Measurements from ENCODE around the gene ERMARD.

Gene ERMARD

DNA sequence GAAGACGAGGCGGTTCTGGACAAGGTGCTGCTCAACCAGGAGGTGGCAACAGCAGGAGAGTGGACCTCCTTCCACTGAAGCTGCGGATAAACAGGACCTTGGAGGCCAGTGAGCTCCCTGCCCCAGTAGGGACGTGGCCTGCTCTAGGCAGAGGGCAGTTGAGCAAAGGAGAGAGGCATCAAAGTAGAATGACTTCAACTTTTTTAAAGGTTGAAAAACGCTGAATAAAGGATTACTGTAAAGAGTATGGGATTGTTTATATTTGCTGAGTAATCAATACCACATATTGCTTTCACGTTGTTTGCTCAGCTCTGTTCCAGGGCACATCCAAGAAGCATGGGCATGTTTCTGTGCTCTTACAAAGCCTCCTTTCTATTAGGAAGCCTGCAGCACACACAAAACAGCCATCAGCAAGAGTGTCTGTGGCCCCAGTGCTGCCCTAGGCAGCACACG lies 48.1 kb downstream of the ERMARD start:
- H3K9ac ChIP-seq (ENCODE audit: insufficient read length): no peak overlapping the region
- no peak overlapping the region for H3K27ac ChIP-seq
- no peak overlapping the region for H3K4me3 ChIP-seq
- no peaks in the 10 kb centered on the region for H3K9me3 ChIP-seq (ENCODE audit: low read depth, low read length)
- no peaks in the 10 kb centered on the region for H3K36me3 ChIP-seq (ENCODE audit: insufficient read depth, low read length)
- TF ChIP-seq FOXP2 (optimal IDR thresholded peaks at IDR 0.05; ENCODE audit: control extremely low read depth, extremely low read length, insufficient read depth): no peak
- no peak for TF ChIP-seq POLR2AphosphoS5 (IDR thresholded peaks at IDR 0.05; ENCODE audit: borderline replicate concordance, low read depth, low read length)
- DNase-seq (ENCODE audit: low read depth, low spot score): no peak

DNA sequence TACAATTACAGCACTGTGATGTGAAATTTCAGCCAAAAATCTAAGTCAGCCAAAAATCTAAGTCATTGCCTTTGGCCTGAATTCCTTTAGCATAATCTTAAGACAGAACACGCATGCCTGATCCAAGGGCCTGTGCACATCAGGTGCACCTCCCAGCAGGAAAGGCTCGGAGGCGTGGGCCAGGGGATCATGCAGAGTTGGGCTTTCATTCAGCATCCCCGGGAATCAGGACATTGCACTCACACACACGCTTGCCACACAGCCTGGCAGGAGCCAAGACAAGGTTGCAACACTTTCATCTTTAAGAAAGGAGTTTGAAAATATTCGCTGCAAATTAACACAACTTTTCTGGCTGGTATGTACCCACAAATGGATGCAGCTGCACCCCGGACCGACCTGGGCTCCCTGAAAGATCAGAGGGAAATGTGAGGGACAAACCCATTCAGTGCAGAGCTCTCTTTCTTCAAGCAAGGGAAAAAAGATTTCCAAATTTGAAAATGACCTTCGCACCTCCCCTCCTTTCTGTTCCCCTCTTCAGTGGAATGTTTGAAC lies 48.8 kb downstream of the ERMARD start:
- TF ChIP-seq EZH2 (IDR thresholded peaks at IDR 0.05): no peak
- TF ChIP-seq FOXP2 (optimal IDR thresholded peaks at IDR 0.05; ENCODE audit: control extremely low read depth, extremely low read length, insufficient read depth): no peak
- TF ChIP-seq POLR2AphosphoS5 (IDR thresholded peaks at IDR 0.05; ENCODE audit: borderline replicate concordance, low read depth, low read length): no peak

DNA sequence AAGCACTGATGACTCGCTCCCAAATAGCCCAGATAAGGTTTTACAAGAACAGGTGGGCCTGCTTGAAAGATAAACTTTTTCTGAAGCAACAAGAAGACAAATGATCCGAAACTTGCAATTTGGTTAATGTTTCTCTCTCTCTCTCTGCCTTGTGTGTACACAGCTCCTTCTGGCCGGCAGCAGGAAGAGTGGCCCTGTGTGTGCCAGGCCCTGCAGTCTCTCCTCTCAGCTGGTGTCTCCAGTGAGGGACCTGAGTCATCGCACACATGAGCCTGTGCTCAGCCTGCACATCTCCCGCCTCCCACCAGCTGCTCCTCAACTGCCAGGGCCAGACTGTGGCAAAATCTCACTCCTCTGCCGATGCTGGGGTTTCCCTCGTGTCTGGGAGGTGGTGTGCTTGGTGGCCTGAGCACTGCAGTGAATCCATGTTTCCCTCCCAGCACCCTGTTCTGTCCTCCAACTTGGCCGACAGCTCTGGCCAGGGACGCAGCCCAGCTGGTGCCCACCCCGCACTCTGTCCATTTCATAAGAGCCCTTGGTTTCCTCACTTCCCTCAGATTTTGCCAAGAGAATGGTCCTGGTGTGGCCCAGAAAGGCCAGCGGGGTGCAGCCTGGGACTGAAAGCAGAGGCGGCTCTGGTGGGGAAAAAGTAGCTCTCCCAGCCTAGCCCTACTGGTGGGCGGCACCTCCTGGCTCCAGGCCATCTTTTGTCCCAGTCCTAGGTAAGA lies 49.4 kb downstream of the ERMARD start:
- Histone ChIP-seq H3K36me3 (ENCODE audit: insufficient read depth, low read length) (no peaks in the 10 kb centered on the region), H3K9ac (ENCODE audit: insufficient read length) (no peak overlapping the region), H3K27ac (no peak overlapping the region), H3K4me3 (no peak overlapping the region), H3K9me3 (ENCODE audit: low read depth, low read length) (no peaks in the 10 kb centered on the region)
- TF ChIP-seq POLR2AphosphoS5 (IDR thresholded peaks at IDR 0.05; ENCODE audit: borderline replicate concordance, low read depth, low read length) (no peak), EZH2 (IDR thresholded peaks at IDR 0.05) (no peak), FOXP2 (optimal IDR thresholded peaks at IDR 0.05; ENCODE audit: control extremely low read depth, extremely low read length, insufficient read depth) (no peak)
- no peak for DNase-seq (ENCODE audit: low read depth, low spot score)

More for the DNA sequence above, 48.8 kb downstream of the ERMARD start:
- H3K4me3 ChIP-seq: no peak overlapping the region
- no peaks in the 10 kb centered on the region for H3K9me3 ChIP-seq (ENCODE audit: low read depth, low read length)
- H3K27ac ChIP-seq: no peak overlapping the region
- no peaks in the 10 kb centered on the region for H3K36me3 ChIP-seq (ENCODE audit: insufficient read depth, low read length)
- no peak for DNase-seq (ENCODE audit: low read depth, low spot score)
- no peak overlapping the region for H3K9ac ChIP-seq (ENCODE audit: insufficient read length)

DNA sequence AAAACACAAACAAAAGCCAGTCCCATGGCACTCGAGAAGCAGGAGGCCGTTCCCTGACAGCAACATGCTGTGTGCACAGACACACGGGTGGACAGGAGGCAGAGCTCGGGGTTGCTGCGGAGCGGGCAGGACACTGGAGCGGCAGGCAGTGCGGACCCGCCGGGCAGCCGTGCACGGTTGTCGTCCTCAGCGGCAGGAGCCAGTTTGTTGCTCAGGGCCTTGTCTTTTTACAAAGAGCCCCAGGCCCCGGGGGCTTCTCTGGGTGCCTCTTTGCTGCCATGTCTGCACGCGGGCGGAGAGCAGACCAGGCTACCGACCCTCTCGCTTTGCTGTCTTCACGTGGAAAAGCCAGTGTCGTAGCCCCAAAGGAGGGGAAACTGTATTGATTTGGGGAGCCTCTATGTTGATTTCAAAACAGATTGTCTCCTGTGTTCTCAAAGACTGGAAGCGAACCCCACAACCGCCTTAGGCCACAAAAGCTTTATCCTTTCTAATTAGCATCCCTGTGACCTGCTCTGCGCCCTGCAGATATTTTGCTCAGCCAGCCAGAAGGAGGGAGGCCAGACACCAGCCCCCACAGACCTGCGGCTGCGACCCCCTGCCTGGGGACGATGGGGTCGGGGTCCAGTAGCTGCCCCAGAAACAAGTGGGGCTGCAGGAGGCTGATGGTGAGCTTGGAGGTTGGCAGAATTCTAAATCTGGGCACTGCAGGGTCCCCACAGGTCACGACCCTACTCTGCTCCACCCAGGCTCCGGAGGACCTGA lies 50.2 kb downstream of the ERMARD start:
- H3K36me3 ChIP-seq (ENCODE audit: insufficient read depth, low read length): no peaks in the 10 kb centered on the region
- no peak for DNase-seq (ENCODE audit: low read depth, low spot score)
- H3K4me3 ChIP-seq: no peak overlapping the region
- H3K9ac ChIP-seq (ENCODE audit: insufficient read length): no peak overlapping the region
- no peak for TF ChIP-seq POLR2AphosphoS5 (IDR thresholded peaks at IDR 0.05; ENCODE audit: borderline replicate concordance, low read depth, low read length)
- no peak for TF ChIP-seq FOXP2 (optimal IDR thresholded peaks at IDR 0.05; ENCODE audit: control extremely low read depth, extremely low read length, insufficient read depth)
- no peak for TF ChIP-seq EZH2 (IDR thresholded peaks at IDR 0.05)
- H3K27ac ChIP-seq: no peak overlapping the region
- no peaks in the 10 kb centered on the region for H3K9me3 ChIP-seq (ENCODE audit: low read depth, low read length)

DNA sequence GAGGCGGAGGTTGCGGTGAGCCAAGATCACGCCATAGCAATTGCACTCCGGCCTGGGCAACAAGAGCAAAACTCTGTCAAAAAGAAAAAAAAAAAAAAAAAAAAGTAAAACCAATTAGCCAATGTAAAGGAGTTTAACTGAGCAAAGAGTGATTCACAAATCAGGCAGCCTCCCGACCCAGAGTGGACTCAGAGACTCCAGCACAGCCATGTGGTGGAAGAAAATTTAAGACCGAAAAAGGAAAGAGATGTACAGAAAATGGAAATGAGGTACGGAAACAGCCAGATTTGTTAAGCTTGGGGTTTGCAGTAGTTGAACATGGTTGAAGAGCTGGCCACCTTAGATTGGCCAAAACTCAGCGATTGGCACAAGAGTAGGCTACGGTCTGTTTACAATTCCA lies 51.4 kb downstream of the ERMARD start:
- H3K27ac ChIP-seq: no peak overlapping the region
- no peak overlapping the region for H3K4me3 ChIP-seq
- TF ChIP-seq FOXP2 (optimal IDR thresholded peaks at IDR 0.05; ENCODE audit: control extremely low read depth, extremely low read length, insufficient read depth) (no peak), POLR2AphosphoS5 (IDR thresholded peaks at IDR 0.05; ENCODE audit: borderline replicate concordance, low read depth, low read length) (no peak), EZH2 (IDR thresholded peaks at IDR 0.05) (no peak)
- no peak for DNase-seq (ENCODE audit: low read depth, low spot score)
- H3K9me3 ChIP-seq (ENCODE audit: low read depth, low read length): no peaks in the 10 kb centered on the region
- H3K36me3 ChIP-seq (ENCODE audit: insufficient read depth, low read length): no peaks in the 10 kb centered on the region
- no peak overlapping the region for H3K9ac ChIP-seq (ENCODE audit: insufficient read length)

DNA sequence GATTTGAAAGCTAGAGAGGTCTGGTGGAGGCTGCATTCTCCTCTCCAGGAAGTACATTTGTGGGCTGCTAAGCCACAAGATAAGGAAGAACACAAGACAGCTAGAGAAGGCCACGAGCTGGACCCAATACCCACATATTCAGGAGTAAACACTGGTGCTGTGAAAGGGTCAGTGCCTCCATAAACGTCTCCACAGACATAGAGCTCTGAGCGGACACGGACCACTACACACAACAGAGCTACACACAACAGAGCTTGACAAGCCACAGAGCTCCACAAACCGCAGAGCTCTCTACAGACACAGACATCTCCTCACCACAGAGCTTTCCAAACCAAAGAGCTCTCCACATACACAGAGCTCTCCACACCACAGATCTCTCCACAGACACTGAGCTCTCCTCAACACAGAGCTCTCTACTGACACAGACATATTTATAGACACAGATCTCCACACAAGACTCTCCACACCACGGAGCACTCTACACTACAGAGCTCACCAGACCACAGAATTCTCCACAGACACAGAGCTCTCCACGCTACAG lies 51.9 kb downstream of the ERMARD start:
- TF ChIP-seq EZH2 (IDR thresholded peaks at IDR 0.05) (no peak), POLR2AphosphoS5 (IDR thresholded peaks at IDR 0.05; ENCODE audit: borderline replicate concordance, low read depth, low read length) (no peak), FOXP2 (optimal IDR thresholded peaks at IDR 0.05; ENCODE audit: control extremely low read depth, extremely low read length, insufficient read depth) (no peak)
- Histone ChIP-seq H3K36me3 (ENCODE audit: insufficient read depth, low read length) (no peaks in the 10 kb centered on the region), H3K9me3 (ENCODE audit: low read depth, low read length) (no peaks in the 10 kb centered on the region), H3K4me3 (no peak overlapping the region), H3K27ac (no peak overlapping the region), H3K9ac (ENCODE audit: insufficient read length) (no peak overlapping the region)
- no peak for DNase-seq (ENCODE audit: low read depth, low spot score)

DNA sequence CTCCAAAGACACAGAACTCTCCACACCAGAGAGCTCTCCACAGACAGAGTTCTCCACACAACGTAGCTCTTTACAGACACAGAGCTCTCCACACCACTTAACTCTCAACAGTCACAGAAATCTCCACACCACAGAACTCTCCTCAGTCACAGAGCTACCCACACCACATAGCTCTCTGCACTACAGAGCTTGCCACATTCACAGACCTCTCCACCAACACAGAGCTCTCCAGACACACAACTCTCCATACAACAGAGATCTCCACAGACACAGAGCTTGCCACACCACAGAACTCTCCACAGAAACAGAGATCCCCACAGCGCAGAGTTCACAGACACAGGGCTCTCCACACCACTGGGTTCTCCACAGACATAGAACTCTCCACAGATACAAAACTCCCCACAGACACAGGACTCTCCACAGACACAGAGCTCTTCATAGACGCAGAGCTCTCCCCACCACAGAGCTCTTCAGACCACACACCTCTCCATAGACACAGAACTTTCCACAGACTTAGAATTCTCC lies 52.5 kb downstream of the ERMARD start:
- Histone ChIP-seq H3K9me3 (ENCODE audit: low read depth, low read length) (no peaks in the 10 kb centered on the region), H3K4me3 (no peak overlapping the region), H3K27ac (no peak overlapping the region), H3K9ac (ENCODE audit: insufficient read length) (no peak overlapping the region), H3K36me3 (ENCODE audit: insufficient read depth, low read length) (no peaks in the 10 kb centered on the region)
- DNase-seq (ENCODE audit: low read depth, low spot score): no peak
- no peak for TF ChIP-seq POLR2AphosphoS5 (IDR thresholded peaks at IDR 0.05; ENCODE audit: borderline replicate concordance, low read depth, low read length)
- no peak for TF ChIP-seq FOXP2 (optimal IDR thresholded peaks at IDR 0.05; ENCODE audit: control extremely low read depth, extremely low read length, insufficient read depth)
- TF ChIP-seq EZH2 (IDR thresholded peaks at IDR 0.05): no peak

DNA sequence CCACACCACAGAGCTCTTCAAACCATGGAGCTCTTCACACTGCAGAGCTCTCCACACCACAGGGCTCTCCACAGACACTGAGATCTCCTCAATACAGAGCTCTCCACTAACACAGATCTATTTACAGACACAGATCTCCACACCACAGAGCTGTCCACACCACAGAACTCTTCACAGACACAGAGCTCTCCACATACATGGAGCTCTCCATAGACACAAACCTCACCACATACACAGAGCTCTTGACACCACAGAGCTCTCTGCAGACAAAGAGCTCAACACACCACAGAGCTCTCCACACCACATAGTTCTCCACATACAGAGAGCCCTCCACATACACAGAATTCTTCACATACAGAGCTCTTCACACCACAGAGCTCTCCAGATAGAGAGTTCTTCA lies 53.0 kb downstream of the ERMARD start:
- H3K4me3 ChIP-seq: no peak overlapping the region
- H3K27ac ChIP-seq: no peak overlapping the region
- no peak for DNase-seq (ENCODE audit: low read depth, low spot score)
- H3K9ac ChIP-seq (ENCODE audit: insufficient read length): no peak overlapping the region
- TF ChIP-seq EZH2 (IDR thresholded peaks at IDR 0.05) (no peak), FOXP2 (optimal IDR thresholded peaks at IDR 0.05; ENCODE audit: control extremely low read depth, extremely low read length, insufficient read depth) (no peak), POLR2AphosphoS5 (IDR thresholded peaks at IDR 0.05; ENCODE audit: borderline replicate concordance, low read depth, low read length) (no peak)
- H3K9me3 ChIP-seq (ENCODE audit: low read depth, low read length): no peaks in the 10 kb centered on the region
- no peaks in the 10 kb centered on the region for H3K36me3 ChIP-seq (ENCODE audit: insufficient read depth, low read length)

Measured in SK-N-MC (cell line).